Activated T-cell treated with anti-CD3 and anti-CD28 coated beads, Interleukin-2, amount 50 U/mL, for 24 hours (primary cell): ENCODE results near the gene DCHS1.

Experiments used
- DNase-seq: peaks from one replicate; pipeline ENCODE4 v3.0.0-alpha.2; 2020
- H3K27ac Mint-ChIP-seq: 2 replicates; pipeline ENCODE4 v1.8.0; 2020; ENCODE audit warnings: mild to moderate bottlenecking, mixed read lengths
- H3K27me3 Mint-ChIP-seq: 2 replicates; pipeline ENCODE4 v1.8.0; 2020; ENCODE audit warnings: mixed read lengths
- H3K36me3 Mint-ChIP-seq: 2 replicates; pipeline ENCODE4 v1.8.0; 2020; ENCODE audit warnings: low read depth, mixed read lengths
- H3K4me1 Mint-ChIP-seq: 2 replicates; pipeline ENCODE4 v1.8.0; 2020; ENCODE audit warnings: low read depth, mixed read lengths
- H3K4me3 Mint-ChIP-seq: 2 replicates; pipeline ENCODE4 v1.8.0; 2020; ENCODE audit warnings: mild to moderate bottlenecking, moderate library complexity, mixed read lengths
- H3K9me3 Mint-ChIP-seq: 2 replicates; pipeline ENCODE4 v1.8.0; 2020; ENCODE audit warnings: mixed read lengths

The DCHS1 gene

GRCh38 chr11:6576471-6577373, 78.9 kb downstream of the DCHS1 start:
- Mint-ChIP-seq H3K4me1 (peaks cover 5% of the 10 kb centered on the region), H3K9me3 (no peaks in the 10 kb centered on the region), H3K4me3 (no peak overlapping the region), H3K27me3 (no peaks in the 10 kb centered on the region), H3K36me3 (peaks cover 42% of the 10 kb centered on the region), H3K27ac (no peak overlapping the region)
- no peak for DNase-seq

- no peak for DNase-seq
- H3K4me1 Mint-ChIP-seq: peaks cover 5% of the 10 kb centered on the region
- no peak overlapping the region for H3K4me3 Mint-ChIP-seq
- H3K27me3 Mint-ChIP-seq: no peaks in the 10 kb centered on the region
- H3K36me3 Mint-ChIP-seq: peaks cover 36% of the 10 kb centered on the region
- no peak overlapping the region for H3K27ac Mint-ChIP-seq
- H3K9me3 Mint-ChIP-seq: no peaks in the 10 kb centered on the region
Measured at GRCh38 chr11:6574816-6575715, 80.5 kb downstream of the DCHS1 start.

GRCh38 chr11:6572215-6572614, 83.4 kb downstream of the DCHS1 start:
- H3K27me3 Mint-ChIP-seq: no peaks in the 10 kb centered on the region
- H3K4me3 Mint-ChIP-seq: no peak overlapping the region
- peaks cover 5% of the 10 kb centered on the region for H3K4me1 Mint-ChIP-seq
- H3K36me3 Mint-ChIP-seq: peaks cover 36% of the 10 kb centered on the region
- H3K9me3 Mint-ChIP-seq: no peaks in the 10 kb centered on the region
- DNase-seq: no peak
- H3K27ac Mint-ChIP-seq: no peak overlapping the region

- Mint-ChIP-seq H3K9me3 (no peaks in the 10 kb centered on the region), H3K36me3 (peaks cover 37% of the 10 kb centered on the region), H3K27me3 (no peaks in the 10 kb centered on the region), H3K27ac (no peak overlapping the region), H3K4me3 (no peak overlapping the region), H3K4me1 (peaks cover 5% of the 10 kb centered on the region)
- no peak for DNase-seq
Measured at GRCh38 chr11:6571434-6572008, 84.1 kb downstream of the DCHS1 start.
